Tibial nerve (tissue), 4 donors: Measurements from ENCODE around the gene TCF4.

Experiments
- EP300 ChIP-seq, 2 donors: sonication (generic); formaldehyde crosslinking; IDR thresholded peaks; one replicate each; pipeline ENCODE4 v1.6.1; 2017; ENCODE audit warnings: antibody characterized with exemption in 2 of 2, mild to moderate bottlenecking in 1 of 2
- POLR2A ChIP-seq, 2 donors: fragments of 450-650 bp; IDR thresholded peaks; one replicate each; pipeline ENCODE4 v1.6.1; 2017; ENCODE audit warnings: antibody characterized with exemption in 2 of 2, mild to moderate bottlenecking in 2 of 2, moderate library complexity in 2 of 2
- TF ChIP-seq, protein P1 (sequence below), 5 experiments: fragments of 200-600 bp in 3 of 5; fragments of 450-650 bp in 2 of 5; sonication (generic) in 3 of 5; IDR thresholded peaks; one replicate each; pipeline ENCODE4 v1.5.1; 2016 to 2019; ENCODE audit warnings: antibody characterized with exemption in 5 of 5, mild to moderate bottlenecking in 3 of 5, moderate library complexity in 2 of 5

DNA sequence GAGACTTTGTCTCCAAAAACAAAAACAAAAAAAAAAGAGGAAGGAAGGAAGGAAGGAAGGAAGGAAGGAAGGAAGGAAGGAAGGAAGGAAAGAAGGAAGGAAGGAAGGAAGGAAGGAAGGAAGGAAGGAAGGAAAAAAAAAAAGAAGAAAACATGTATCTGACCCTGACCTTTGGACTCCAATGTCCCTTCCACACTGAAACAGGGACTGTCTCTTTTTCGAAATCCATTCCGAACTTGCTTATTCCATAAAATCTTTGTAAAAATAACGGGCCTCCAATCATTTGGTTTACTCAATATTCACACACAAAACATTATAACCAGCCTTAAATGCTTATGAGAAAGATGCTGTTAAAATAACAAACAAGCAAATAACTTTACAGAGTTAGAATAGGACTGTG lies 225.7 kb downstream of the TCF4 start:
- no peak for TF ChIP-seq POLR2A (IDR thresholded peaks at IDR 0.05)
- TF ChIP-seq, protein P1, sequence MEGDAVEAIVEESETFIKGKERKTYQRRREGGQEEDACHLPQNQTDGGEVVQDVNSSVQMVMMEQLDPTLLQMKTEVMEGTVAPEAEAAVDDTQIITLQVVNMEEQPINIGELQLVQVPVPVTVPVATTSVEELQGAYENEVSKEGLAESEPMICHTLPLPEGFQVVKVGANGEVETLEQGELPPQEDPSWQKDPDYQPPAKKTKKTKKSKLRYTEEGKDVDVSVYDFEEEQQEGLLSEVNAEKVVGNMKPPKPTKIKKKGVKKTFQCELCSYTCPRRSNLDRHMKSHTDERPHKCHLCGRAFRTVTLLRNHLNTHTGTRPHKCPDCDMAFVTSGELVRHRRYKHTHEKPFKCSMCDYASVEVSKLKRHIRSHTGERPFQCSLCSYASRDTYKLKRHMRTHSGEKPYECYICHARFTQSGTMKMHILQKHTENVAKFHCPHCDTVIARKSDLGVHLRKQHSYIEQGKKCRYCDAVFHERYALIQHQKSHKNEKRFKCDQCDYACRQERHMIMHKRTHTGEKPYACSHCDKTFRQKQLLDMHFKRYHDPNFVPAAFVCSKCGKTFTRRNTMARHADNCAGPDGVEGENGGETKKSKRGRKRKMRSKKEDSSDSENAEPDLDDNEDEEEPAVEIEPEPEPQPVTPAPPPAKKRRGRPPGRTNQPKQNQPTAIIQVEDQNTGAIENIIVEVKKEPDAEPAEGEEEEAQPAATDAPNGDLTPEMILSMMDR (IDR thresholded peaks at IDR 0.05), result no peak
- no peak for TF ChIP-seq EP300 (IDR thresholded peaks at IDR 0.05)
